GM13977 (cell line): ENCODE measurements around the gene COL6A6.

Source experiments
- DNase-seq: peaks from one replicate; pipeline ENCODE4 v3.0.0; 2012; ENCODE audit warnings: low spot score
- in situ Hi-C: fragments of 300-500 bp; cut with MboI; formaldehyde crosslinking; loops from one replicate; pipeline ENCODE4 v1.12.0; 2022; ENCODE audit warnings: low sequenced_read_pairs, low pct_unique_long_range_greater_than_20kb, mixed read lengths, inconsistent platforms; ENCODE audit not compliant: unreplicated experiment
- TF ChIP-seq, protein P1 (sequence below): IDR thresholded peaks from 2 replicates; pipeline ENCODE4 v1.5.1; 2012; ENCODE audit warnings: mild to moderate bottlenecking, control low read depth; ENCODE audit not compliant: insufficient read depth; ENCODE audit errors: extremely low read depth, missing control alignments

COL6A6 gene

DNA sequence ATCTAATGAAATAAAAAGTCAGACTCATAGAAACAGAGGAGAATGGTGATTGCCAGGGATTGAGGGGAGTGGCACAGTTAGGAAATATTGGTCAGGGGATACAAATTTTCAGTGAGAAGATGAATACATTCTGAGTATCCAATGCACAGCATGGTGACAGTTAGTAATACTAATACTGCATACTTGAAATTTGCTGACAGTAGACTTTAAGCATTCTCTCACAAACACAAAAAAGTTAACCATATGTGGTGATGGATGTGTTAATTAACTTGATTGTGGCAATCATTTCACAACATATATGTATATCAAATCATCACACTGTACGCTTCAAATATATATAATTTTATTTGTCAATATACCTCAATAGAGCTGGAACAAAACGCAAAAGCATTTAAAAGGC, 9.2 kb upstream of the COL6A6 start:
- in situ Hi-C loops: no loop called here
- TF ChIP-seq, protein P1, sequence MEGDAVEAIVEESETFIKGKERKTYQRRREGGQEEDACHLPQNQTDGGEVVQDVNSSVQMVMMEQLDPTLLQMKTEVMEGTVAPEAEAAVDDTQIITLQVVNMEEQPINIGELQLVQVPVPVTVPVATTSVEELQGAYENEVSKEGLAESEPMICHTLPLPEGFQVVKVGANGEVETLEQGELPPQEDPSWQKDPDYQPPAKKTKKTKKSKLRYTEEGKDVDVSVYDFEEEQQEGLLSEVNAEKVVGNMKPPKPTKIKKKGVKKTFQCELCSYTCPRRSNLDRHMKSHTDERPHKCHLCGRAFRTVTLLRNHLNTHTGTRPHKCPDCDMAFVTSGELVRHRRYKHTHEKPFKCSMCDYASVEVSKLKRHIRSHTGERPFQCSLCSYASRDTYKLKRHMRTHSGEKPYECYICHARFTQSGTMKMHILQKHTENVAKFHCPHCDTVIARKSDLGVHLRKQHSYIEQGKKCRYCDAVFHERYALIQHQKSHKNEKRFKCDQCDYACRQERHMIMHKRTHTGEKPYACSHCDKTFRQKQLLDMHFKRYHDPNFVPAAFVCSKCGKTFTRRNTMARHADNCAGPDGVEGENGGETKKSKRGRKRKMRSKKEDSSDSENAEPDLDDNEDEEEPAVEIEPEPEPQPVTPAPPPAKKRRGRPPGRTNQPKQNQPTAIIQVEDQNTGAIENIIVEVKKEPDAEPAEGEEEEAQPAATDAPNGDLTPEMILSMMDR: no peak

DNA sequence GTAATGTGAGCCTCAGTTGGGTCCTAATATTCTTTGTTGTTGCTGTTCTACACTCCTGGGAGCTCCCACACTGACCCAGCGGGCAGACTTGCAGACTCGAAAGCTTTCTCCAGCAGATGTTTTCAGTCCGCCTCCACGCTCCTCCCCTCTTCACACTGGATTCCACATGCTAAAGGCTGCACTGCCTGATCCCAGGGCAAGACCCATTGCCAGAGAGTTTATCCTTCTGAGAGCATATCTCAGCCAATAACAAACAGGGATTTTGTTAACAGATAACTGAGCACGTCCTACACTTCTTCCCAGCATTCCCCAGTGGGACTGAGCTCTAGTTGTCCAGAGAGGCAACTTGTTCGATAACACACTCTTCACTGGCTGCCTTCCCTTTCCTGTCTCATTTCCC, 8.0 kb upstream of the COL6A6 start:
- DNase-seq: no peak
- in situ Hi-C loops: no loop called here
- TF ChIP-seq, protein P1: no peak

More for the DNA sequence above, 9.2 kb upstream of the COL6A6 start:
- no peak for DNase-seq

DNA sequence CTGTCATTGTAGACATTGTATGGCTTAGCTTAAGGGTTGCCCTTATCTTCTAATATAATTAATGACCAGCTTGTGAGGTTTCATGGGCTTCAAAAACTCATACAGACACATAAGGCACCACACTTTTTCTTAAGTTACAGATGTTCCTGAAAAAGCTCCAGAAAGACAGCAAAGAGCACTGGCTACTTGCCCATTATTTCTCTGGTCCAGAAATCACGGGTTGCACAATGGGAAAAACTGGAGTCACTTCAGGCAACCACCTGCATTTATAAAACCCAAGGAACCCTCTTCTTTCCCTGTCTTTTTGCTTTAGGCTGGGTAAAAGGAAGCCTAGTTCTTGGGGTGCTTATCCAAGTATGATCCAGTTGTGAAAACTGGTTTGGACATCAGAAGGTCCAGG, 2.3 kb upstream of the COL6A6 start:
- in situ Hi-C loops: no loop called here
- DNase-seq: no peak

DNA sequence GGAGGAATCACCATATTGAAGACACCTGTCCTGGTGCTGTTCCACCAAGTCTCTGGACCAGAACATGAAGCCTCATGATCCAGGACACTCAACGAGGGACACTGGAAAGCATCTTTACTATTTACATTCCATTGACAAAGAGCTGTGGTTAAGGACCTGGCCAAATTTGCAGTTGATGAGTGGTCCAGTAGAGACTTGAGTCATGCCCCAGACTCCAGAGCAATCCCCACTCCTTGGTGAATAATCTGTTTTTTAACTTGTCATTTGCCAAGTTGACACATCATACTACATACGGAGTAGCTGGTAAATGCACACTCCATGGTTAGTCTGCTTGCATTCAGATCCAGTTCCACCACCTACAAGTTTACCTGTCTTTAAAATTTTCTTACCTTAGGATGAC, 1.2 kb upstream of the COL6A6 start:
- TF ChIP-seq, protein P1: no peak
- DNase-seq: no peak
- in situ Hi-C loops: no loop called here

More for the DNA sequence above, 2.3 kb upstream of the COL6A6 start:
- TF ChIP-seq, protein P1: no peak

DNA sequence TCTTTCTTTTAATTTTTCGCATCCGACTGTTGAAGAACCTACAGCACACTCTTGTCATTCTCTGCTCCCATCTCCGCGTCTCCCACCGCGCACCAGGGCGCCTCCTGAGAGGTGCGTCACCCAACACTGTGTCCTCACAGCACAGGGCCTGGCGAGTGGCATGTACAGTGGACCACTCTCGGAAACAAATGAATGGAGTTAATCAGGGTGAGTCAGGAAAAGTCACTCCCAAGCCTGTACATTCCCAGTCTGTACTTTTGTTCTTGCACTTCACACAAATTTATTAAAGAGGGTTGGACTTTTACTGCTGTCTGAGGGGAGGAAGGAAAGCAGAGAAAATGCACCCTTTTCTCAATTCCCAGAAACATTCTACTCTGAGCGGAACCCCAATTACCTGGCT, 625 bp downstream of the COL6A6 start:
- in situ Hi-C loops: no loop called here
- no peak for DNase-seq
- TF ChIP-seq, protein P1: no peak

DNA sequence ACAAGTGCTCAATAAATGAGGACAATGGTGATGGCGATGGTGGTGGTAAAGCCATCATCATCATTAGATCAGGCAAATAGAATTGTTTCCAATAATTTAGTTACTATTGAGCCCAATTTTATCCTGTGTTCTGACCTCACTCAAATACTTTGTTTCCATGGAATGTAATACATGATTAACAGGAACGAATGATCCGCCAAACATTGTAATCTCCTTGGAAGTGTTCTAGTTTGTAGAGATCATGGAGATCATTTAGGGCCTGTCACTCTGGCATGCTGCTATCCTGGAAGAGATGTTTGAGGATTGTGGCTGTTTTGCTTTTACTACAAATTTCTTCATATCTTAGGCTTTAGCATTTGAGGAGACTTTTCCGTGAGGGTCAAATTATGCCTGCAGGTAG, 2.8 kb downstream of the COL6A6 start:
- TF ChIP-seq, protein P1: no peak
- DNase-seq: no peak
- in situ Hi-C loops: no loop called here

DNA sequence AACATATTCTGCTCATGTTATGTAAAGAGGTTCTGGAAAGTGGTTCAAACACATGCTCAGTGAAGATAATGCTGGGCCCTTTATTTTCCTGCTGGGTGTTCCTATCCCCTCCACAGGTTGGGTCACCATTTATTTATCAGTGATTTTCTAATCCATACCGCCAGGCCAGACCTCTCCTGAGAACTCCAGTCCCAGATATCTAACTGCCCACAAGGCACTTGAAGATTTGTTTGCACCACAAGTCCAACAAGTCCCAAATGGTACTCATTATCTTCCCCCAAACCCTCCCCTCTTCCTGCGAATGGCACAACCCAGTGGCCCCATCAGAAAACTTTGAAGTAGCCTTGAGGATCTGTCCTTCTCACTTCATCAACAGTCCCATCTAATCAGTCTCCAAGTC, 5.4 kb downstream of the COL6A6 start:
- in situ Hi-C loops: no loop called here

More for the DNA sequence above, 5.4 kb downstream of the COL6A6 start:
- TF ChIP-seq, protein P1: no peak
- DNase-seq: no peak
